Heart left ventricle (tissue), 11 donors: ENCODE measurements around the gene TRIM65. TPM values are rescaled to one million over a fixed set of nuclear protein-coding genes. Genes with fewer than 3 reads are reported as not detected.

ENCODE experiments used
- polyA plus RNA-seq, 2 donors: library from polyadenylated mRNA; stranded (reverse); fragments of 200-250 nt; gene quantifications; one replicate each; pipeline ENCODE4 v1.2.3, GENCODE V29; 2013
- total RNA-seq, 9 donors: library from RNA; depleted of rRNA in 2 of 9; stranded (reverse); fragments of >200 nt in 2 of 9; fragmentation: NEBNext Ultra II Directional in 3 of 9; extraction: Animal tissue kit (Norgen Biotek cat#: 25700) in 3 of 9; gene quantifications; one replicate each; pipeline versions ENCODE4 v1.1.0 to v1.2.4, GENCODE V29; 2016 to 2023
- donor health status: ischemic (EF 13 %, LVEDD 7.1; RV severe dilation, severe dysfunction).
- donor health status: healthy with polysubstance abuse.
- donor health status: DM: no; HTN: yes; CAD: no.
- donor health status: DM: no; HTN: no; CAD: no.
- donor health status: ischemic (EF 25% LVEDD 5.7; RV mildly dilated, moderate dysfunction).
- donor health status: healthy.
- donor health status: DM: yes; HTN: yes; CAD: no.
- donor health status: PGD.
- donor health status: nonischemic (EF 23%, LVEDD 6.1; RV moderate dilation, normal function).

TRIM65 gene
- total and polyA plus RNA-seq, 11 donors: 6.8 to 16.1 (median 9.5) TPM

Other genes starting within 250 kb of the TRIM65 start
- gene RECQL5, start 229.8 kb downstream of the TRIM65 start, total RNA-seq: 10 to 100 TPM in 5 of 9 donors, 1 to 10 TPM in 4; 6.0 to 15.9 (median 10.2) TPM
- 10 to 100 TPM in 1 of 2 donors, 1 to 10 TPM in 1; 7.8 to 13.3 TPM for gene RECQL5, start 229.8 kb downstream of the TRIM65 start, polyA plus RNA-seq
- gene SAP30BP, start 229.6 kb downstream of the TRIM65 start, total RNA-seq: 10 to 100 TPM; 40.9 to 67.8 (median 54.4) TPM
- 100 to 1,000 TPM in 1 of 2 donors, 10 to 100 TPM in 1; 59.9 to 121 TPM for gene SAP30BP, start 229.6 kb downstream of the TRIM65 start, polyA plus RNA-seq
- gene ITGB4, start 175.5 kb downstream of the TRIM65 start, total RNA-seq: 10 to 100 TPM in 6 of 9 donors, 1 to 10 TPM in 3; 5.1 to 26.8 (median 11.0) TPM
- gene ITGB4, start 175.5 kb downstream of the TRIM65 start, polyA plus RNA-seq: 1 to 10 TPM; 4.0 to 7.5 TPM
- gene GALK1, start 131.8 kb downstream of the TRIM65 start, total RNA-seq: 10 to 100 TPM in 8 of 9 donors, 1 to 10 TPM in 1; 9.6 to 30.6 (median 16.5) TPM
- gene GALK1, start 131.8 kb downstream of the TRIM65 start, polyA plus RNA-seq: 10 to 100 TPM; 25.5 to 31.2 TPM
- 10 to 100 TPM; 11.3 to 27.5 (median 16.3) TPM for gene UNK, start 112.1 kb downstream of the TRIM65 start, total RNA-seq
- 10 to 100 TPM; 14.6 to 18.5 TPM for gene UNK, start 112.1 kb downstream of the TRIM65 start, polyA plus RNA-seq
- 10 to 100 TPM in 2 of 9 donors, 1 to 10 TPM in 7; 2.1 to 28.5 (median 6.0) TPM for gene UNC13D, start 52.5 kb downstream of the TRIM65 start, total RNA-seq
- 1 to 10 TPM; 4.5 to 5.8 TPM for gene UNC13D, start 52.5 kb downstream of the TRIM65 start, polyA plus RNA-seq
- 100 to 1,000 TPM; 134 to 311 (median 158) TPM for gene WBP2, start 41.6 kb downstream of the TRIM65 start, total RNA-seq
- gene WBP2, start 41.6 kb downstream of the TRIM65 start, polyA plus RNA-seq: 100 to 1,000 TPM; 128 to 217 TPM
- gene TRIM47, start 18.4 kb downstream of the TRIM65 start, total RNA-seq: 10 to 100 TPM; 20.3 to 53.4 (median 31.8) TPM
- 10 to 100 TPM; 20.1 to 23.3 TPM for gene TRIM47, start 18.4 kb downstream of the TRIM65 start, polyA plus RNA-seq
- gene MRPL38, start 7.9 kb upstream of the TRIM65 start, total RNA-seq: 100 to 1,000 TPM in 5 of 9 donors, 10 to 100 TPM in 4; 54.8 to 126 (median 106) TPM
- 100 to 1,000 TPM in 1 of 2 donors, 10 to 100 TPM in 1; 79.7 to 111 TPM for gene MRPL38, start 7.9 kb upstream of the TRIM65 start, polyA plus RNA-seq
- gene FBF1, start 44.1 kb upstream of the TRIM65 start, total RNA-seq: 1 to 10 TPM; 1.5 to 5.4 (median 2.9) TPM
- 1 to 10 TPM; 2.0 to 3.9 TPM for gene FBF1, start 44.1 kb upstream of the TRIM65 start, polyA plus RNA-seq
- gene ACOX1, start 82.2 kb upstream of the TRIM65 start, total RNA-seq: 100 to 1,000 TPM in 2 of 9 donors, 10 to 100 TPM in 7; 65.5 to 117 (median 84.8) TPM
- 10 to 100 TPM; 19.5 to 28.7 TPM for gene ACOX1, start 82.2 kb upstream of the TRIM65 start, polyA plus RNA-seq
- 10 to 100 TPM in 3 of 9 donors, 1 to 10 TPM in 6; 3.3 to 15.6 (median 8.6) TPM for gene TEN1, start 82.3 kb upstream of the TRIM65 start, total RNA-seq
- gene TEN1, start 82.3 kb upstream of the TRIM65 start, polyA plus RNA-seq: 10 to 100 TPM; 17.8 to 22.1 TPM
- gene CDK3, start 103.9 kb upstream of the TRIM65 start, total RNA-seq: 1 to 10 TPM in 6 of 9 donors, under 1 TPM in 1, not detected in 2; 0.46 to 3.1 (median 1.5) TPM
- gene CDK3, start 103.9 kb upstream of the TRIM65 start, polyA plus RNA-seq: 1 to 10 TPM; 1.6 to 3.6 TPM
- gene EVPL, start 130.4 kb upstream of the TRIM65 start, total RNA-seq: 1 to 10 TPM in 1 of 9 donors, under 1 TPM in 5, not detected in 3; 0.04 to 2.0 (median 0.09) TPM
- gene EVPL, start 130.4 kb upstream of the TRIM65 start, polyA plus RNA-seq: under 1 TPM; 0.03 to 0.04 TPM
- 10 to 100 TPM; 33.2 to 66.8 (median 59.4) TPM for gene SRP68, start 175.6 kb upstream of the TRIM65 start, total RNA-seq
- 10 to 100 TPM; 26.8 to 80.0 TPM for gene SRP68, start 175.6 kb upstream of the TRIM65 start, polyA plus RNA-seq
- not detected for gene GALR2, start 177.8 kb upstream of the TRIM65 start, total RNA-seq
- under 1 TPM in 1 of 2 donors, not detected in 1; 0.18 TPM for gene GALR2, start 177.8 kb upstream of the TRIM65 start, polyA plus RNA-seq
- gene ZACN, start 182.2 kb upstream of the TRIM65 start, total RNA-seq: under 1 TPM in 1 of 9 donors, not detected in 8; 0.13 TPM
- 1 to 10 TPM in 1 of 2 donors, under 1 TPM in 1; 0.51 to 1.5 TPM for gene ZACN, start 182.2 kb upstream of the TRIM65 start, polyA plus RNA-seq
- 100 to 1,000 TPM in 1 of 9 donors, 10 to 100 TPM in 8; 64.4 to 107 (median 80.5) TPM for gene EXOC7, start 206.8 kb upstream of the TRIM65 start, total RNA-seq
- 10 to 100 TPM; 39.7 to 62.5 TPM for gene EXOC7, start 206.8 kb upstream of the TRIM65 start, polyA plus RNA-seq
- not detected for gene FOXJ1, start 244.3 kb upstream of the TRIM65 start, total RNA-seq
- not detected for gene FOXJ1, start 244.3 kb upstream of the TRIM65 start, polyA plus RNA-seq